ENCODE data around the gene TMEM271. TPM values are rescaled to one million over a fixed set of nuclear protein-coding genes. Genes with fewer than 3 reads are reported as not detected.

TMEM271 gene
- total and polyA plus RNA-seq, 2 donors (not counting 3 experiments of a cell fraction or from before 2014, with no cell fraction given) = not detected

DNA sequence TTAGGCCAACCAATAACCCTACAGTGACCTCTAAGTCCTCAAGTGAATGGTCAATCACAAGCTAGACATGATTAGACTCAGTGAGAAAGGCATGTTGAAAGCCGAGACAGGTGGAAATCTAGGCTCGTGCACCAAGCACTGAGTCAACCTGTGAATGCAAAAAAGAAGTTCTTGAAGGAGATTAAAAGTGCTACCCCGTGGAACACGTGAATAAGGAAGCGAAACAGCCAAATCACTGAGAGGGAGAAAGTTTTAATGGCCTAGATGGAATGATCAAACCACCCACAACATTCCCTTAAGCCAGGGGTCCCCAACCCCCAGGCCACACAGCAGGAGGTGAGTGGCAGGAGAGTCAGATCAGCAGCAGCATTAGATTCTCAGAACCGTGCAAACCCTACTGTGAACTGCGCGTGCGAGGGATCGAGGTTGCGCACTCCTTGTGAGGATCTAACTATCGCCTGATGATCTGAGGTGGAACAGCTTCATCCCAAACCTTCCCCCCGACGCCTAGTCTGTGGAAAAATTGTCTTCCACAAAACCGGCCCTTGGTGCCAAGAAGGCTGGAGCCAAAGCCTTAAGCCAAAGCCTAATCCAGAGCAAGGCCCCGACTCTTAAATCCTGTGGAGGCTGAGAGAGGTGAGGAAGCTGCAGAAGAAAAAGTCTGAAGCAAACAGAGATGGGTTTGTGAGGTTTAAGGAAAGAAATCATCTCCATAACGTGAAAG is 29.8 kb upstream of the TMEM271 start:
- H3K4me1 ChIP-seq (ENCODE audit: control insufficient read depth, extremely low read depth, insufficient read depth, low read length) = no peaks in the 10 kb centered on the region
- ChIA-PET CTCF (no interaction called here), POLR2A (no interaction called here)
- H3K36me3 ChIP-seq (ENCODE audit: control insufficient read depth in 2 of 2, extremely low read depth in 1 of 2, insufficient read depth in 2 of 2, low read length in 2 of 2) = no peaks in the 10 kb centered on the region
- H2AFZ ChIP-seq (ENCODE audit: low read depth, low read length) = no peak overlapping the region
- DNase-seq (ENCODE audit: low read depth, low spot score) (no peak), FAIRE-seq (no peak)
- no peak overlapping the region for H3K27ac ChIP-seq (ENCODE audit: insufficient read depth, low read depth, low read length)
- no peak overlapping the region for H3K4me3 ChIP-seq (replicated peaks in 1 of 3; ENCODE audit: insufficient read depth in 1 of 3, low read depth in 1 of 3, low read length in 3 of 3)
- no peaks in the 10 kb centered on the region for H3K27me3 ChIP-seq (ENCODE audit: control insufficient read depth in 2 of 2, insufficient read depth in 2 of 2, low read length in 2 of 2)
- no peaks in the 10 kb centered on the region for H4K20me1 ChIP-seq (replicated peaks; ENCODE audit: control insufficient read depth, extremely low read depth, insufficient read depth, low read length)
- no peak overlapping the region for H3K4me2 ChIP-seq (ENCODE audit: insufficient read depth, low read length)
- TF ChIP-seq, protein P1, sequence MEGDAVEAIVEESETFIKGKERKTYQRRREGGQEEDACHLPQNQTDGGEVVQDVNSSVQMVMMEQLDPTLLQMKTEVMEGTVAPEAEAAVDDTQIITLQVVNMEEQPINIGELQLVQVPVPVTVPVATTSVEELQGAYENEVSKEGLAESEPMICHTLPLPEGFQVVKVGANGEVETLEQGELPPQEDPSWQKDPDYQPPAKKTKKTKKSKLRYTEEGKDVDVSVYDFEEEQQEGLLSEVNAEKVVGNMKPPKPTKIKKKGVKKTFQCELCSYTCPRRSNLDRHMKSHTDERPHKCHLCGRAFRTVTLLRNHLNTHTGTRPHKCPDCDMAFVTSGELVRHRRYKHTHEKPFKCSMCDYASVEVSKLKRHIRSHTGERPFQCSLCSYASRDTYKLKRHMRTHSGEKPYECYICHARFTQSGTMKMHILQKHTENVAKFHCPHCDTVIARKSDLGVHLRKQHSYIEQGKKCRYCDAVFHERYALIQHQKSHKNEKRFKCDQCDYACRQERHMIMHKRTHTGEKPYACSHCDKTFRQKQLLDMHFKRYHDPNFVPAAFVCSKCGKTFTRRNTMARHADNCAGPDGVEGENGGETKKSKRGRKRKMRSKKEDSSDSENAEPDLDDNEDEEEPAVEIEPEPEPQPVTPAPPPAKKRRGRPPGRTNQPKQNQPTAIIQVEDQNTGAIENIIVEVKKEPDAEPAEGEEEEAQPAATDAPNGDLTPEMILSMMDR (IDR thresholded peaks at IDR 0.05; ENCODE audit: extremely low read depth in 1 of 2, insufficient read depth in 1 of 2, low read depth in 1 of 2, low read length in 2 of 2) = no peak
- no peak for TF ChIP-seq GATA2 (IDR thresholded peaks at IDR 0.05; ENCODE audit: insufficient read depth, insufficient read length, low read depth, low read length)
- TF ChIP-seq EZH2 (IDR thresholded peaks at IDR 0.05; ENCODE audit: borderline replicate concordance, low read depth, low read length, severe bottlenecking) = no peak
- no peak for TF ChIP-seq JUN (IDR thresholded peaks at IDR 0.05; ENCODE audit: borderline replicate concordance, insufficient read depth, insufficient read length, low read depth)
- no peak for TF ChIP-seq MYC (IDR thresholded peaks at IDR 0.05; ENCODE audit: low read depth, low read length)
- no peak for TF ChIP-seq FOS (IDR thresholded peaks at IDR 0.05; ENCODE audit: borderline replicate concordance, insufficient read depth, low read length)
- TF ChIP-seq, protein P2, sequence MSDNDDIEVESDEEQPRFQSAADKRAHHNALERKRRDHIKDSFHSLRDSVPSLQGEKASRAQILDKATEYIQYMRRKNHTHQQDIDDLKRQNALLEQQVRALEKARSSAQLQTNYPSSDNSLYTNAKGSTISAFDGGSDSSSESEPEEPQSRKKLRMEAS (IDR thresholded peaks at IDR 0.05; ENCODE audit: insufficient read depth, insufficient read length) = no peak
- TF ChIP-seq POLR2AphosphoS5 (IDR thresholded peaks at IDR 0.05; ENCODE audit: insufficient read depth, low read depth, low read length) = no peak
- no peak for TF ChIP-seq POLR2A (IDR thresholded peaks at IDR 0.05; ENCODE audit: low read depth, low read length)
- dilution Hi-C loops (cut with MboI; ENCODE audit: extremely low pct_ligation_motif_present, low sequenced_read_pairs) = no loop called here
- no peaks in the 10 kb centered on the region for H3K9me1 ChIP-seq (replicated peaks; ENCODE audit: control insufficient read depth, extremely low read depth, insufficient read depth, low read length)
- H3K9me3 ChIP-seq (replicated peaks; ENCODE audit: control insufficient read depth, insufficient read depth, low read length) = no peaks in the 10 kb centered on the region
- no peaks in the 10 kb centered on the region for H3K79me2 ChIP-seq (ENCODE audit: control insufficient read depth, insufficient read depth, low read length)
- no peak overlapping the region for H3K9ac ChIP-seq (replicated peaks; ENCODE audit: extremely low read depth, insufficient read depth, low read length)
- no TSS peak for BruUV-seq (replicated peaks)
- intact Hi-C loops (cut with micrococcal nuclease) = no loop called here

Data from endothelial cell of umbilical vein (primary cell).